Caco-2 (cell line): Measurements from ENCODE around the gene PPP1R27. TPM values are rescaled to one million over a fixed set of nuclear protein-coding genes. Genes with fewer than 3 reads are reported as not detected.

Experiments
- BruUV-seq: library from RNA; stranded (reverse); fragments of 400-500 nt; replicated peaks from 2 replicates; lab custom pipeline; 2021; lab: Mats Ljungman, UMichigan
- CTCF ChIA-PET: fragments of 300-600 bp; sonication (Branson Sonifier 250); formaldehyde crosslinking; loops from one replicate; lab custom pipeline; 2022; ENCODE audit warnings: antibody characterized with exemption; lab: Charles Lee
- POLR2A ChIA-PET: fragments of 300-600 bp; sonication (Branson Sonifier 250); formaldehyde crosslinking; loops from one replicate; lab custom pipeline; 2022; ENCODE audit warnings: antibody characterized with exemption; lab: Charles Lee
- DNase-seq, 2 experiments: peaks; one replicate each; pipeline versions ENCODE4 v3.0.0 to v3.0.0-alpha.2; 2020 to 2022
- H3K27me3 ChIP-seq: replicated peaks from 2 replicates; pipeline ENCODE4 v1.6.0; 2011; ENCODE audit warnings: low read length; ENCODE audit not compliant: control insufficient read depth, insufficient read depth
- H3K36me3 ChIP-seq: 2 replicates; pipeline ENCODE4 v1.5.1; 2011; ENCODE audit warnings: low read length; ENCODE audit not compliant: control insufficient read depth, insufficient read depth
- H3K4me1 ChIP-seq: fragments of 250-450 bp; sonication (Bioruptor Pico); 2 replicates; pipeline ENCODE4 v1.5.1; 2020; ENCODE audit warnings: mild to moderate bottlenecking
- H3K4me3 ChIP-seq: 2 replicates; pipeline ENCODE4 v1.5.1; 2011; ENCODE audit warnings: low read depth, mild to moderate bottlenecking, control low read depth, low read length
- H3K9me3 ChIP-seq: fragments of 250-450 bp; sonication (Bioruptor Pico); 2 replicates; pipeline ENCODE4 v1.5.1; 2020; ENCODE audit warnings: mild to moderate bottlenecking, moderate library complexity
- H3K27ac Mint-ChIP-seq: one replicate; pipeline ENCODE4 v1.8.0; 2022; ENCODE audit warnings: mixed read lengths; ENCODE audit not compliant: unreplicated experiment
- H3K27me3 Mint-ChIP-seq: one replicate; pipeline ENCODE4 v1.8.0; 2022; ENCODE audit warnings: mixed read lengths; ENCODE audit not compliant: insufficient read depth, unreplicated experiment
- H3K36me3 Mint-ChIP-seq: one replicate; pipeline ENCODE4 v1.8.0; 2022; ENCODE audit warnings: mild to moderate bottlenecking, mixed read lengths; ENCODE audit not compliant: insufficient read depth, unreplicated experiment
- H3K4me1 Mint-ChIP-seq: one replicate; pipeline ENCODE4 v1.8.0; 2022; ENCODE audit warnings: low read depth, mixed read lengths; ENCODE audit not compliant: unreplicated experiment
- H3K4me3 Mint-ChIP-seq: one replicate; pipeline ENCODE4 v1.8.0; 2022; ENCODE audit warnings: mild to moderate bottlenecking, moderate library complexity, mixed read lengths; ENCODE audit not compliant: unreplicated experiment
- H3K9me3 Mint-ChIP-seq: one replicate; pipeline ENCODE4 v1.8.0; 2022; ENCODE audit warnings: mixed read lengths; ENCODE audit not compliant: unreplicated experiment
- intact Hi-C: fragments of 100-400 bp; cut with micrococcal nuclease; formaldehyde crosslinking; loops from one replicate; pipeline ENCODE4 v1.10.0; 2022; ENCODE audit not compliant: unreplicated experiment
- total RNA-seq: library from RNA; stranded (reverse); gene quantifications from 2 replicates; pipeline ENCODE4 v1.2.3, GENCODE V29; 2022
- TF ChIP-seq, protein P1 (sequence below), 2 experiments: fragments of 200-600 bp in 1 of 2; IDR thresholded peaks; 1 replicate in 1 of 2; 2 replicates in 1 of 2; pipeline versions ENCODE4 v1.5.1 to v1.8.0; 2011 to 2022; ENCODE audit warnings: antibody characterized with exemption in 1 of 2, control low read depth in 1 of 2, inconsistent platforms in 1 of 2, low read depth in 1 of 2, low read length in 1 of 2, mild to moderate bottlenecking in 1 of 2, moderate library complexity in 1 of 2; ENCODE audit not compliant: insufficient read depth in 1 of 2, severe bottlenecking in 1 of 2, unreplicated experiment in 1 of 2

Gene PPP1R27
- total RNA-seq, 1 experiment from 2014 or later: 0.93 TPM

DNA sequence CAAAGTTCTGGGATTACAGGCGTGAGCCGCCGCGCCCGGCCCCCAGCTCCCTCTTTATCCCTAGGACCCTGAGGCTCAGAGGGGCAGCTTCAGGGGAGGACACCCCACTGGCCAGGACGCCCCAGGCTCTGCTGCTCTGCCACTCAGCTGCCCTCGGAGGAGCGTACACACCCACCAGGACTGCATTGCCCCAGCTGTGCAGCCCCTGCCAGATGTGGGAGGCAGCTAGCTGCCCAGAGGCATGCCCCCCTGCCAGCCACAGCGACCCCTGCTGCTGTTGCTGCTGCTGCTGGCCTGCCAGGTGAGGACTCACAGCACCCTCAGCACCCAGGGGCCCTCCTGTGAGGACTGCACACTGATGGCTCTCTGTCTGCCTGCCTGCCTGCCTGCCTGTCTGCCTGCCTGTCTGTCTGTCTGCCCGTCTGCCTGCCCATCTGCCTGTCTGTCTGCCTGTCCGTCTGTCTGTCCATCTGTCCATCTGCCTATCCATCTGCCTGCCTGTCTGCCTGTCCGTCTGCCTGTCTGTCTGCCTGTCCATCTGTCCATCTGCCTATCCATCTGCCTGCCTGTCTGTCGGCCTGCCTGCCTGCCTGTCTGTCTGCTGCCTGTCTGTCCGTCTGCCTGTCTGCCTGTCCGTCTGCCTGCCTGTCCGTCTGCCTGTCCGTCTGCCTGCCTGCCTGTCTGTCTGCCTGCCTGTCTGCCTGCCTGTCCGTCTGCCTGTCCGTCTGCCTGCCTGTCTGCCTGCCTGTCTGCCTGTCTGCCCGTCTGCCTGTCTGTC lies 25.9 kb downstream of the PPP1R27 start:
- H3K27me3 Mint-ChIP-seq: peaks cover 9% of the 10 kb centered on the region
- H3K4me1 ChIP-seq: peaks cover 14% of the 10 kb centered on the region
- intact Hi-C loops: no loop called here
- no peak overlapping the region for H3K4me3 ChIP-seq
- no peak overlapping the region for H3K27ac Mint-ChIP-seq
- BruUV-seq: no TSS peak
- peaks cover 8% of the 10 kb centered on the region for H3K36me3 Mint-ChIP-seq
- DNase-seq: peak in 1 of 2 experiments; percentile 59
- H3K36me3 ChIP-seq: no peaks in the 10 kb centered on the region
- TF ChIP-seq, protein P1, sequence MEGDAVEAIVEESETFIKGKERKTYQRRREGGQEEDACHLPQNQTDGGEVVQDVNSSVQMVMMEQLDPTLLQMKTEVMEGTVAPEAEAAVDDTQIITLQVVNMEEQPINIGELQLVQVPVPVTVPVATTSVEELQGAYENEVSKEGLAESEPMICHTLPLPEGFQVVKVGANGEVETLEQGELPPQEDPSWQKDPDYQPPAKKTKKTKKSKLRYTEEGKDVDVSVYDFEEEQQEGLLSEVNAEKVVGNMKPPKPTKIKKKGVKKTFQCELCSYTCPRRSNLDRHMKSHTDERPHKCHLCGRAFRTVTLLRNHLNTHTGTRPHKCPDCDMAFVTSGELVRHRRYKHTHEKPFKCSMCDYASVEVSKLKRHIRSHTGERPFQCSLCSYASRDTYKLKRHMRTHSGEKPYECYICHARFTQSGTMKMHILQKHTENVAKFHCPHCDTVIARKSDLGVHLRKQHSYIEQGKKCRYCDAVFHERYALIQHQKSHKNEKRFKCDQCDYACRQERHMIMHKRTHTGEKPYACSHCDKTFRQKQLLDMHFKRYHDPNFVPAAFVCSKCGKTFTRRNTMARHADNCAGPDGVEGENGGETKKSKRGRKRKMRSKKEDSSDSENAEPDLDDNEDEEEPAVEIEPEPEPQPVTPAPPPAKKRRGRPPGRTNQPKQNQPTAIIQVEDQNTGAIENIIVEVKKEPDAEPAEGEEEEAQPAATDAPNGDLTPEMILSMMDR (IDR thresholded peaks at IDR 0.05; ENCODE audit: insufficient read depth in 1 of 2, low read depth in 1 of 2, low read length in 1 of 2, severe bottlenecking in 1 of 2, unreplicated experiment in 1 of 2): peak in 1 of 2 experiments; percentile 38
- H3K4me3 Mint-ChIP-seq: no peak overlapping the region
- ChIA-PET POLR2A (interaction anchor here (0.9 kb wide), 1 partner anchor 98 kb away, joined by 3 read pairs; no protein-coding TSS in a partner anchor), CTCF (interaction anchor here (0.7 kb wide), 1 partner anchor 9 kb away, joined by 3 read pairs; no protein-coding TSS in a partner anchor)
- no peaks in the 10 kb centered on the region for H3K27me3 ChIP-seq
- peaks cover 6% of the 10 kb centered on the region for H3K9me3 Mint-ChIP-seq
- H3K4me1 Mint-ChIP-seq: peaks cover 7% of the 10 kb centered on the region
- no peaks in the 10 kb centered on the region for H3K9me3 ChIP-seq

DNA sequence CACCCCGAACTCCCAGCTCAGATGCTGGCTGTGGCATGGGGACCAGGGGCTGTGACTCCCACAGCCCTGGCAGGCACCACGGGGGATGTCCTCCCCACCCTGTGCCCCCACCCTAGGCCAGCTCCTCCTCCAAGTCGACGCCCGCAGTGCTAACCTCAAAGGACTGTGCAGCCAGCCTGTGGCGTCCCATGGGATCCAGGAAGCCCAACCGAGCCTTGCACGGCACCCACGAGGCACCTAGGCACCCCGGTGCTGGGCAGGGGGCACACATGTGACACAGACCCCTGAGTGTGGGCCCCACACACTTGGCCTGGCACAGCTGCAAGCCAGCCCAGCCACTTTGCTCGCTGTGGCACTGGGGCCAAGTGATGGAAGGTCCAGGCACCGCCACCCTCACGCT lies 27.0 kb downstream of the PPP1R27 start:
- no peak overlapping the region for H3K4me3 Mint-ChIP-seq
- BruUV-seq: no TSS peak
- ChIA-PET CTCF (interaction anchor here (0.5 to 1.6 kb wide), 7 partner anchors 18 to 153 kb away, joined by 3 to 7 read pairs (median 4); partner anchors contain the start of gene MCRIP1), POLR2A (interaction anchor here (0.5 to 0.6 kb wide), 2 partner anchors 83 to 1927 kb away, joined by 7 to 10 read pairs; no protein-coding TSS in a partner anchor)
- H3K27ac Mint-ChIP-seq: no peak overlapping the region
- H3K9me3 Mint-ChIP-seq: peaks cover 6% of the 10 kb centered on the region
- H3K36me3 ChIP-seq: no peaks in the 10 kb centered on the region
- H3K27me3 Mint-ChIP-seq: peaks cover 16% of the 10 kb centered on the region
- H3K27me3 ChIP-seq: no peaks in the 10 kb centered on the region
- peaks cover 8% of the 10 kb centered on the region for H3K36me3 Mint-ChIP-seq
- H3K4me3 ChIP-seq: no peak overlapping the region
- DNase-seq: no peak
- peaks cover 14% of the 10 kb centered on the region for H3K4me1 ChIP-seq
- intact Hi-C loops: no loop called here
- TF ChIP-seq, protein P1 (IDR thresholded peaks at IDR 0.05; ENCODE audit: insufficient read depth in 1 of 2, low read depth in 1 of 2, low read length in 1 of 2, severe bottlenecking in 1 of 2, unreplicated experiment in 1 of 2): no peak
- H3K9me3 ChIP-seq: no peaks in the 10 kb centered on the region
- H3K4me1 Mint-ChIP-seq: peaks cover 7% of the 10 kb centered on the region

DNA sequence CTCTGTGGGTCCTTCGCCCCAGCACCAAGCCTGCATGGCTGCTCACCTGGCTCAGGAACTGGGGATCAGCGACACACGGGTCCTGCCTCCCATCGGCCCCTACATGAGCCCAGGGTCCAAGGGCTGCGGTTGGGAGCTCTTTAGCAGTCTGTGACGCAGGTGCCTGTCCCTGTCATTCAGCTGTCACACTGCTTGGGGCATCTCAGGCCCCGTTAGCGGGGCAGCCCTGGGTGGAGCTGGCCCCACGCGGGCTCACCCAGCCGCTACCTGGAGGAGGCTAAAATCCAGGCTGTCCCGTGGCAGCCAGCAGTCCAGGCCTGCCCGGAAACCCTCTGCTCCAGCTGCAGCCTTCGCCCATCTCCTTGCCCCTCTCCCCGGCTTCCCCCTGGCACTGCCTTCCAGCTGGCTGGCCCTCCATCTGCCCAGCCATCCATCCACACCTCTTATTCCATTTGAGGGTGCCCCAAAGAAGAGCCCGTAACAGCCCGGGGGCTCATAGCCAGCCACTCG lies 27.6 kb downstream of the PPP1R27 start:
- peaks cover 7% of the 10 kb centered on the region for H3K4me1 Mint-ChIP-seq
- TF ChIP-seq, protein P1 (IDR thresholded peaks at IDR 0.05; ENCODE audit: insufficient read depth in 1 of 2, low read depth in 1 of 2, low read length in 1 of 2, severe bottlenecking in 1 of 2, unreplicated experiment in 1 of 2): no peak
- H3K36me3 ChIP-seq: no peaks in the 10 kb centered on the region
- intact Hi-C loops: no loop called here
- ChIA-PET CTCF (interaction anchor here (0.6 to 1.6 kb wide), 8 partner anchors 19 to 121 kb away, joined by 3 to 7 read pairs (median 4); partner anchors contain the start of genes MAFG and MCRIP1), POLR2A (interaction anchor here (0.5 to 0.6 kb wide), 2 partner anchors 82 to 1926 kb away, joined by 7 to 10 read pairs; no protein-coding TSS in a partner anchor)
- H3K4me3 Mint-ChIP-seq: no peak overlapping the region
- no TSS peak for BruUV-seq
- no peak overlapping the region for H3K27ac Mint-ChIP-seq
- no peak for DNase-seq
- peaks cover 8% of the 10 kb centered on the region for H3K36me3 Mint-ChIP-seq
- no peaks in the 10 kb centered on the region for H3K27me3 ChIP-seq
- no peaks in the 10 kb centered on the region for H3K9me3 ChIP-seq
- peaks cover 14% of the 10 kb centered on the region for H3K4me1 ChIP-seq
- H3K27me3 Mint-ChIP-seq: peaks cover 22% of the 10 kb centered on the region
- H3K4me3 ChIP-seq: no peak overlapping the region
- H3K9me3 Mint-ChIP-seq: peaks cover 6% of the 10 kb centered on the region
